ENCODE measurements around the gene TBC1D8. TPM values are rescaled to one million over a fixed set of nuclear protein-coding genes. Genes with fewer than 3 reads are reported as not detected.
"Not testable (repeated sequence)": the region's sequence is repeated elsewhere in the genome, so short reads cannot be mapped to it uniquely, and the experiment has no call there.

Gene TBC1D8
- total RNA-seq, result 21.3 TPM
- long read RNA-seq, partial matches to known transcripts, result 26 of 38 reads
- long read RNA-seq, other reads (novel, unspliced or antisense), result 11 of 38 reads

- DNase-seq (ENCODE audit: low spot score), result peak; percentile 96
Measured at GRCh38 chr2:101151146-101151858, at the start of gene TBC1D8. TSS of gene TBC1D8 (minus strand) at chr2:101151382. CDS start at chr2:101151253, 129 bp downstream.

GRCh38 chr2:101200676-101201075 lies 49.5 kb upstream of the TBC1D8 start:
- DNase-seq (ENCODE audit: low spot score), result no peak

- no peak for DNase-seq (ENCODE audit: low spot score)
Measured at GRCh38 chr2:101199251-101199791, 48.1 kb upstream of the TBC1D8 start.

- no peak for DNase-seq (ENCODE audit: low spot score)
Measured at GRCh38 chr2:101197814-101198213, 46.6 kb upstream of the TBC1D8 start.

GRCh38 chr2:101197215-101197745 lies 46.1 kb upstream of the TBC1D8 start:
- DNase-seq (ENCODE audit: low spot score), result no peak

GRCh38 chr2:101195871-101196661 lies 44.9 kb upstream of the TBC1D8 start:
- no peak for DNase-seq (ENCODE audit: low spot score)

- no peak for DNase-seq (ENCODE audit: low spot score)
Measured at GRCh38 chr2:101193033-101193626, 41.9 kb upstream of the TBC1D8 start.

GRCh38 chr2:101190747-101191516 lies 39.8 kb upstream of the TBC1D8 start:
- no peak for DNase-seq (ENCODE audit: low spot score)

- no peak for DNase-seq (ENCODE audit: low spot score)
Measured at GRCh38 chr2:101188683-101189405, 37.7 kb upstream of the TBC1D8 start.

GRCh38 chr2:101187131-101187530 lies 35.9 kb upstream of the TBC1D8 start:
- no peak for DNase-seq (ENCODE audit: low spot score)

GRCh38 chr2:101185656-101186055 lies 34.5 kb upstream of the TBC1D8 start:
- DNase-seq (ENCODE audit: low spot score), result no peak

- no peak for DNase-seq (ENCODE audit: low spot score)
Measured at GRCh38 chr2:101185085-101185484, 33.9 kb upstream of the TBC1D8 start.

- DNase-seq (ENCODE audit: low spot score), result no peak
Measured at GRCh38 chr2:101179982-101180381, 28.8 kb upstream of the TBC1D8 start.

- DNase-seq (ENCODE audit: low spot score), result no peak
Measured at GRCh38 chr2:101176803-101177202, 25.6 kb upstream of the TBC1D8 start.

GRCh38 chr2:101175991-101176390 lies 24.8 kb upstream of the TBC1D8 start:
- no peak for DNase-seq (ENCODE audit: low spot score)

- no peak for DNase-seq (ENCODE audit: low spot score)
Measured at GRCh38 chr2:101173707-101174295, 22.6 kb upstream of the TBC1D8 start.

GRCh38 chr2:101169822-101170221 lies 18.6 kb upstream of the TBC1D8 start:
- not testable (repeated sequence) for DNase-seq (ENCODE audit: low spot score)

- no peak for DNase-seq (ENCODE audit: low spot score)
Measured at GRCh38 chr2:101168706-101169105, 17.5 kb upstream of the TBC1D8 start.

- DNase-seq (ENCODE audit: low spot score), result not testable (repeated sequence)
Measured at GRCh38 chr2:101167532-101167931, 16.4 kb upstream of the TBC1D8 start.

GRCh38 chr2:101164021-101164420 lies 12.8 kb upstream of the TBC1D8 start:
- no peak for DNase-seq (ENCODE audit: low spot score)
